Measurements from ENCODE around the gene PIGS. TPM values are rescaled to one million over a fixed set of nuclear protein-coding genes. Genes with fewer than 3 reads are reported as not detected.

The PIGS gene
- total and polyA plus RNA-seq, 2 donors (not counting 1 experiment from before 2014, with no cell fraction given): 44.1 to 55.1 TPM

DNA sequence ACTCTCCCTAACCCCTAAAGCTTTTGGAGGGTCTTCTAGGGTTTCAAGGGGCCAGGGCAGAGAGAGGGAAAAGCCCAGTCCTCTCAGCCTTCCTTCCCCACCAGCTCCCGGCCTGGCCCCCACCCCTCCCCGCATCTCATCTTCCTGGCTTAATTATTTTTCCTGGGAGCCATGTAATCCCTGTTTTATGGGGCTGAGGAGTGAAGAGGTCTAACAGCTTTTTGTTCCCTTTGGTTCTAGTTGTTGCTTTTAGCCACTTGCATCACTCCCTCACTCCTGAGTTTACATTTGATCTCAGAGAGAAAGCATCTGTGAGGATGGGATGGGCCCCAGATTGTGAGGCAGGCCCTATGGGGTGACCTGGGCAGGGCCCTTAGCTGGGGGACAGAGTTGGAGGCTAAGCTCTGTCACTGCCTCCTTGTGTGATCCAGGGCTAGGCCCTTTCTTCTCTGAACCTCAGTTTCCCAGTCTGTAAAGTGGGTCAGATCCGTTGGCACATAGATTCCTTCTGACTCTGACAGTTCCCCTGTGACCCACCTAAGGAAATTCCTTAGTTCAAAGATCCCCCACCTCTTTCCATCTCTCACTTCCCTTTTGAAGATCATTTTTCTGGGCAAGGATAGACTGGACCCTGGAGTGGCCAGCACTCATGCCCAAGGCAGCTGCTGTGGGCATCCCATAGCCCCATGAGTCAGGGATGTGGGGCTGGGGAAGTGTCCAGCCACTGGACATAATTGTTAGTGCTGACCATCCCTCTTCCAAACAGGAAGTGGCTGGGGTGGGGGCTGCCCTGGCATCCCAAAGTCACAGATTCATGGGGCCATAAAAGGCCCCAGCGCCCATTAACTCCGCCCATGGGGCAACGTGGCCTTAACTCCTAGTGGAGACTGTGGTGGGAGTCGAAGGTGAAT is 39.0 kb downstream of the PIGS start:
- peaks cover 3% of the 10 kb centered on the region for H3K27me3 Mint-ChIP-seq
- H3K9me3 ChIP-seq (ENCODE audit: control extremely low read depth in 1 of 3, control insufficient read depth in 2 of 3, insufficient read depth in 1 of 3, low read length in 2 of 3): no peaks in the 10 kb centered on the region
- no peak overlapping the region for H3K27ac Mint-ChIP-seq
- ChIA-PET POLR2A (interaction anchor here (0.6 kb wide), 1 partner anchor 16 kb away, joined by 3 read pairs; no protein-coding TSS in a partner anchor), CTCF (no interaction called here)
- WGBS (ENCODE audit: insufficient coverage): 94% methylated on average over 5 of the region's 7 CpGs
- H3K36me3 ChIP-seq (replicated peaks in 1 of 2; ENCODE audit: control extremely low read depth in 1 of 2, control insufficient read depth in 1 of 2, extremely low read depth in 1 of 2, insufficient read depth in 2 of 2, low read length in 1 of 2): no peaks in the 10 kb centered on the region
- H3K9me3 Mint-ChIP-seq (ENCODE audit: insufficient read depth): no peaks in the 10 kb centered on the region
- H4K20me1 ChIP-seq (ENCODE audit: control insufficient read depth, insufficient read depth, low read length, poor library complexity, severe bottlenecking): no peaks in the 10 kb centered on the region
- intact Hi-C loops (cut with micrococcal nuclease): no loop called here
- no peak for TF ChIP-seq EZH2 (IDR thresholded peaks at IDR 0.05; ENCODE audit: borderline replicate concordance, insufficient read depth, low read depth, low read length, poor library complexity, severe bottlenecking)
- TF ChIP-seq, protein P1, sequence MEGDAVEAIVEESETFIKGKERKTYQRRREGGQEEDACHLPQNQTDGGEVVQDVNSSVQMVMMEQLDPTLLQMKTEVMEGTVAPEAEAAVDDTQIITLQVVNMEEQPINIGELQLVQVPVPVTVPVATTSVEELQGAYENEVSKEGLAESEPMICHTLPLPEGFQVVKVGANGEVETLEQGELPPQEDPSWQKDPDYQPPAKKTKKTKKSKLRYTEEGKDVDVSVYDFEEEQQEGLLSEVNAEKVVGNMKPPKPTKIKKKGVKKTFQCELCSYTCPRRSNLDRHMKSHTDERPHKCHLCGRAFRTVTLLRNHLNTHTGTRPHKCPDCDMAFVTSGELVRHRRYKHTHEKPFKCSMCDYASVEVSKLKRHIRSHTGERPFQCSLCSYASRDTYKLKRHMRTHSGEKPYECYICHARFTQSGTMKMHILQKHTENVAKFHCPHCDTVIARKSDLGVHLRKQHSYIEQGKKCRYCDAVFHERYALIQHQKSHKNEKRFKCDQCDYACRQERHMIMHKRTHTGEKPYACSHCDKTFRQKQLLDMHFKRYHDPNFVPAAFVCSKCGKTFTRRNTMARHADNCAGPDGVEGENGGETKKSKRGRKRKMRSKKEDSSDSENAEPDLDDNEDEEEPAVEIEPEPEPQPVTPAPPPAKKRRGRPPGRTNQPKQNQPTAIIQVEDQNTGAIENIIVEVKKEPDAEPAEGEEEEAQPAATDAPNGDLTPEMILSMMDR (IDR thresholded peaks at IDR 0.05): no peak
- H2AFZ ChIP-seq (ENCODE audit: insufficient read depth, low read depth, low read length, poor library complexity, severe bottlenecking): no peak overlapping the region
- H3K27ac ChIP-seq (ENCODE audit: low read length in 2 of 2): no peak overlapping the region
- H3K4me2 ChIP-seq (replicated peaks; ENCODE audit: low read depth, low read length, poor library complexity, severe bottlenecking): no peak overlapping the region
- no peak for ATAC-seq (ENCODE audit: low read depth)
- no peak overlapping the region for H3K4me3 ChIP-seq (ENCODE audit: control extremely low read depth in 1 of 5, extremely low read depth in 1 of 5, insufficient read depth in 1 of 5, low read depth in 2 of 5, low read length in 4 of 5)
- no peak overlapping the region for H3K9ac ChIP-seq (ENCODE audit: low read length)
- DNase-seq: no peak
- H3K4me1 ChIP-seq (ENCODE audit: control insufficient read depth in 2 of 2, insufficient read depth in 2 of 2, low read length in 2 of 2): no peaks in the 10 kb centered on the region
- H3K27me3 ChIP-seq (replicated peaks in 1 of 4; ENCODE audit: control extremely low read depth in 1 of 4, control insufficient read depth in 3 of 4, insufficient read depth in 4 of 4, low read length in 3 of 4): peaks cover 0 to 2% (median 0%) of the 10 kb centered on the region in 4 experiments
- no peaks in the 10 kb centered on the region for H3K79me2 ChIP-seq (ENCODE audit: control insufficient read depth, insufficient read depth, low read length)
- H3K4me1 Mint-ChIP-seq: no peaks in the 10 kb centered on the region
- no peak overlapping the region for H3K4me3 Mint-ChIP-seq

DNA sequence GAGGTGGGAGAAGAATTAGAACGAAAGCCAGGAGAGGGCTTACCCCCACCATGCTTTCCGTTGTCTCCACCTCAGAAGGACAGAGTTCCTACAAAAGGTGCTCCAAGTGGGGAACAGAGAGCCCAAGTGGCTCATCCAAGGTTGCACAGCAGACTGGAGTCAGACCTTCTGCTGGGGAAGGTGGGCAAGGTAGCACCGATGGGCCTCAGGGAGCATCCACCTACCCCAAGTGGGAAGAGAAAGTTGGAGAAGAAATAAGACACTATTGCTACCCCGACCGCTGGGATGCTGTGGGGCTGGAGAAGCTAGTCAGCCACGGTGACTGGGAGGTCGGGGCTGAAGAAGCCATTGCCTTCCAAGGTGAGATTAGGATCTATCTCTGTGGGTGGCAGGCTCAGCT is 40.4 kb downstream of the PIGS start:
- POLR2A ChIA-PET: no interaction called here
- no peaks in the 10 kb centered on the region for H3K79me2 ChIP-seq (ENCODE audit: control insufficient read depth, insufficient read depth, low read length)

More for the DNA sequence above, 40.4 kb downstream of the PIGS start:
- H3K4me3 Mint-ChIP-seq: no peak overlapping the region
- peaks cover 3% of the 10 kb centered on the region for H3K27me3 Mint-ChIP-seq
- no peak overlapping the region for H2AFZ ChIP-seq (ENCODE audit: insufficient read depth, low read depth, low read length, poor library complexity, severe bottlenecking)
- no peak overlapping the region for H3K27ac Mint-ChIP-seq
- ATAC-seq (ENCODE audit: low read depth): no peak
- 83% methylated on average over 5 of the region's 7 CpGs for WGBS (ENCODE audit: insufficient coverage)
- H3K4me2 ChIP-seq (replicated peaks; ENCODE audit: low read depth, low read length, poor library complexity, severe bottlenecking): no peak overlapping the region
- H3K4me1 Mint-ChIP-seq: no peaks in the 10 kb centered on the region
- H4K20me1 ChIP-seq (ENCODE audit: control insufficient read depth, insufficient read depth, low read length, poor library complexity, severe bottlenecking): no peaks in the 10 kb centered on the region
- H3K27ac ChIP-seq (ENCODE audit: low read length in 2 of 2): no peak overlapping the region
- no peak overlapping the region for H3K9ac ChIP-seq (ENCODE audit: low read length)
- H3K36me3 ChIP-seq (replicated peaks in 1 of 2; ENCODE audit: control extremely low read depth in 1 of 2, control insufficient read depth in 1 of 2, extremely low read depth in 1 of 2, insufficient read depth in 2 of 2, low read length in 1 of 2): no peaks in the 10 kb centered on the region
- no peaks in the 10 kb centered on the region for H3K4me1 ChIP-seq (ENCODE audit: control insufficient read depth in 2 of 2, insufficient read depth in 2 of 2, low read length in 2 of 2)
- no peaks in the 10 kb centered on the region for H3K9me3 Mint-ChIP-seq (ENCODE audit: insufficient read depth)
- CTCF ChIA-PET: interaction anchor here (0.9 kb wide), 1 partner anchor 83 kb away, joined by 3 read pairs; no protein-coding TSS in a partner anchor
- peaks cover 0 to 2% (median 0%) of the 10 kb centered on the region in 4 experiments for H3K27me3 ChIP-seq (replicated peaks in 1 of 4; ENCODE audit: control extremely low read depth in 1 of 4, control insufficient read depth in 3 of 4, insufficient read depth in 4 of 4, low read length in 3 of 4)
- H3K4me3 ChIP-seq (ENCODE audit: control extremely low read depth in 1 of 5, extremely low read depth in 1 of 5, insufficient read depth in 1 of 5, low read depth in 2 of 5, low read length in 4 of 5): no peak overlapping the region
- intact Hi-C loops (cut with micrococcal nuclease): no loop called here
- no peak for DNase-seq
- H3K9me3 ChIP-seq (ENCODE audit: control extremely low read depth in 1 of 3, control insufficient read depth in 2 of 3, insufficient read depth in 1 of 3, low read length in 2 of 3): no peaks in the 10 kb centered on the region
- TF ChIP-seq, protein P1 (IDR thresholded peaks at IDR 0.05): no peak
- TF ChIP-seq EZH2 (IDR thresholded peaks at IDR 0.05; ENCODE audit: borderline replicate concordance, insufficient read depth, low read depth, low read length, poor library complexity, severe bottlenecking): no peak
